ENCODE data around the gene GJA9. TPM values are rescaled to one million over a fixed set of nuclear protein-coding genes. Genes with fewer than 3 reads are reported as not detected.

GJA9 gene
- total RNA-seq, 1 experiment from 2014 or later = not detected

- TF ChIP-seq MAX (CRISPR knock-in tag; IDR thresholded peaks at IDR 0.05) = no peak
- no peak for TF ChIP-seq ZNF281 (CRISPR knock-in tag; IDR thresholded peaks at IDR 0.05)
- no peak for TF ChIP-seq SMAD4 (CRISPR knock-in tag; IDR thresholded peaks at IDR 0.05)
- TF ChIP-seq ZNF416 (CRISPR knock-in tag; IDR thresholded peaks at IDR 0.05) = no peak
- TF ChIP-seq NR1H2 (CRISPR knock-in tag; IDR thresholded peaks at IDR 0.05) = no peak
- TF ChIP-seq ETV6 (CRISPR knock-in tag; IDR thresholded peaks at IDR 0.05) = no peak
Measured at GRCh38 chr1:38888423-38889333, 7.3 kb upstream of the GJA9 start (continued).

- Mint-ChIP-seq H3K36me3 (no peaks in the 10 kb centered on the region), H3K4me1 (peaks cover 3% of the 10 kb centered on the region; the same call in 1 of the 2 replicates), H3K4me3 (no peak overlapping the region), H3K27me3 (ENCODE audit: low read depth) (no peaks in the 10 kb centered on the region; the same call in 1 of the 2 replicates), H3K27ac (no peak overlapping the region), H3K9me3 (no peaks in the 10 kb centered on the region)
- no peak for ATAC-seq
- POLR2A ChIA-PET = no interaction called here
- CTCF ChIA-PET = no interaction called here
- DNase-seq (ENCODE audit: low spot score) = no peak
- TF ChIP-seq ARID4B (CRISPR knock-in tag; IDR thresholded peaks at IDR 0.05; ENCODE audit: borderline replicate concordance) (no peak), ATF2 (CRISPR knock-in tag; IDR thresholded peaks at IDR 0.05; ENCODE audit: borderline replicate concordance, low read depth) (no peak), HMGXB4 (CRISPR knock-in tag; IDR thresholded peaks at IDR 0.05) (no peak), USF1 (CRISPR knock-in tag; IDR thresholded peaks at IDR 0.05) (no peak)
Measured at GRCh38 chr1:38885092-38885491, 3.7 kb upstream of the GJA9 start.
